ENCODE measurements around the gene IQCK.

DNA sequence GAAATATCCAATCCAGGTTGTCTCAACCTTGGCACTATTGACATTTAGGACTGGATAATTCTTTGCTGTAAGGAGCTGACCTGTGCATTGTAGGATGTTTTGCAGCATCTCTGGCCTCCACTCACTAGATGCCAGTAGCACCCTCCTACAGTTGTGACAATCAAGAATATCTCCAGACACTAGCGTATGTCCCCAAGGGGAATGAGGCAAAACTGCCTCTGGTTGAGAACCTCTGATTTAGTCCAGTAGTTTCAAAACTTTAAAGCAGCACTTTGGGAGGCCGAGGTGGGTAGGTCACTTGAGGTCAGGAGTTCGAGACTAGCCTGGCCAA is 48.4 kb downstream of the IQCK start:
- TF ChIP-seq POLR2AphosphoS5 (IDR thresholded peaks at IDR 0.05) (no peak), POLR2A (IDR thresholded peaks at IDR 0.05) (no peak)

All from breast epithelium (tissue), 3 donors.